ENCODE results near the gene COL4A2.

COL4A2 gene

DNA sequence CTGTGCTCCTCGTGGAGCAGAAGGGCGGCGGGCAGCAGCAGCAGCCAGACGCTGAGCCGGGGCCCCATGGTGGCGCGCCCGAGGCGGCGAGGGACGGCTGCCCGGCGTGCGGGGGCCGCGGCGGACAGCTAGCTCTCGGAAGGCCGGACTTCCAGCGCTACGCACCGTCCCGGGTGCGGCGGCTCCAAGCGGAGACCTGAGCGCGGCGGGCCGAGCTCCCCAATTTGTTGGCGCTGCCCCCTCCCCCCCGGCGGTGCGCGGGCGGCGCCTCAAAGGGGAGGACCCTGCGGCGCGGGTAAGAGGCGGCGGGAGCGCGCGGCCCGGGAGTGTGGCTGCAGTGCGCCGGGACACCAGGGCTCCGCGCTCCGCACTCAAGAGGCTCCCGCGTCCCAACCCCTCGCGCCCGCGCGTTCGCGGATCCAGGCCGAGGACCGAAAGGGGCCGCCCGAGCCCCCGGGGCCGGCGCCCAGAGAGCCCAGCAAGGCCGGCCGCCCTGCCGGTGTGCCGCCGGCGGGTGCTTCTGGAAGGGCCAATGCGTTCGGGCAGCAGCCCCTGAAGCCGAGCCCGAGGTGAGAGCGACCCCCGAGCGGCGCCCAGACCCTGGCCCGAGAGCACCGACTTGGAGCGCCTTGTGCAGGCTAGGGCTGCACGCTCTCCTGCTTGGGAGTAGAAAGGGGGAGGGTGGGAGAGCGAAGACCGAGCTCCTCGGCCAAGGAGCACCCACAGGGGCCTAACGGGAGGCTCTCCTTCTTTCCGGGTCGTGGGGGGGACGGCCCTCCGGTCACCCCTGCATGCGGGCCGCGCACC lies at the start of gene COL4A2, which contains the start of gene COL4A1:
TSS of gene COL4A2 (plus strand) at position 325 of the 807 bp plus-strand sequence. CDS start 620 bp downstream, outside the sequence.
TSS of gene COL4A1 (minus strand) at position 198 of the 807 bp plus-strand sequence. CDS start at position 68, 130 bp downstream.
- H3K9ac ChIP-seq (ENCODE audit: low read depth in 1 of 2, low read length in 2 of 2): peak within 1 kb of the TSS; percentile 60 to 70
- peaks cover 25 to 46% of the 10 kb centered on the region in 2 donors for H3K27me3 ChIP-seq (ENCODE audit: control insufficient read depth in 1 of 2, insufficient read depth in 2 of 2, low read length in 2 of 2)
- peaks cover 10 to 14% of the 10 kb centered on the region in 2 donors for H3K4me1 ChIP-seq (ENCODE audit: control insufficient read depth in 1 of 2, insufficient read depth in 2 of 2, low read length in 2 of 2)
- H3K36me3 ChIP-seq (ENCODE audit: control insufficient read depth in 1 of 2, insufficient read depth in 2 of 2, low read length in 2 of 2): peaks cover 0 to 4% of the 10 kb centered on the region in 2 donors
- no peaks in the 10 kb centered on the region for H3K9me3 ChIP-seq (ENCODE audit: control insufficient read depth in 1 of 2, low read length in 2 of 2)
- H3K27ac ChIP-seq (ENCODE audit: low read depth, low read length): peak within 1 kb of the TSS; percentile 86
- H3K4me3 ChIP-seq (ENCODE audit: low read depth in 1 of 2, low read length in 2 of 2): peak within 1 kb of the TSS; percentile 69 to 76

DNA sequence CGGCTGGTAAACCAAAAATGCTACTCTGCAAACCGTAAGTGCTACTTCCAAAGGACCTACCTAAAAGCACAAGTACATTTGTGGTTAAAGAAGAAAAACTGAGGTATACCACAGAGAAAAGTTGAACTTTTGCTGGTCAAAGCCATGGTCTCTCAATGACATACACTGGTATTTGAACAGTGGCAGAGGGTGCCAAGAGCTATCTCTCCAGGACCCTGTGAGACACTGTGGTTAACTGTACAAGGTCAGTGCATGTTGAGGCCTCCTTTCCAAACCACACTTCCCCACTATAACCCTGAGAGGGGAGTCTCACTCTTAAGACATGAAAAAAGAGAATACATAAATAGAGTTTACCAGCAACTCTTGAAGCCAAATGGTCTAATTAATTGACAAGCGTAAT lies 49.7 kb upstream of the COL4A2 start:
- Histone ChIP-seq H3K4me3 (ENCODE audit: low read depth in 1 of 2, low read length in 2 of 2) (no peak overlapping the region), H3K27me3 (ENCODE audit: control insufficient read depth in 1 of 2, insufficient read depth in 2 of 2, low read length in 2 of 2) (no peaks in the 10 kb centered on the region), H3K27ac (ENCODE audit: low read depth, low read length) (peak overlapping the region; percentile 22), H3K4me1 (ENCODE audit: control insufficient read depth in 1 of 2, insufficient read depth in 2 of 2, low read length in 2 of 2) (peaks cover 11 to 15% of the 10 kb centered on the region in 2 donors), H3K9ac (ENCODE audit: low read depth in 1 of 2, low read length in 2 of 2) (no peak overlapping the region), H3K36me3 (ENCODE audit: control insufficient read depth in 1 of 2, insufficient read depth in 2 of 2, low read length in 2 of 2) (no peaks in the 10 kb centered on the region), H3K9me3 (ENCODE audit: control insufficient read depth in 1 of 2, low read length in 2 of 2) (no peaks in the 10 kb centered on the region)

GRCh38 chr13:110258876-110259631 lies 48.0 kb upstream of the COL4A2 start:
- Histone ChIP-seq H3K27ac (ENCODE audit: low read depth, low read length) (peak overlapping the region; percentile 20), H3K4me1 (ENCODE audit: control insufficient read depth in 1 of 2, insufficient read depth in 2 of 2, low read length in 2 of 2) (peaks cover 19 to 24% of the 10 kb centered on the region in 2 donors), H3K4me3 (ENCODE audit: low read depth in 1 of 2, low read length in 2 of 2) (no peak overlapping the region), H3K9ac (ENCODE audit: low read depth in 1 of 2, low read length in 2 of 2) (no peak overlapping the region), H3K27me3 (ENCODE audit: control insufficient read depth in 1 of 2, insufficient read depth in 2 of 2, low read length in 2 of 2) (no peaks in the 10 kb centered on the region), H3K36me3 (ENCODE audit: control insufficient read depth in 1 of 2, insufficient read depth in 2 of 2, low read length in 2 of 2) (no peaks in the 10 kb centered on the region), H3K9me3 (ENCODE audit: control insufficient read depth in 1 of 2, low read length in 2 of 2) (no peaks in the 10 kb centered on the region)

GRCh38 chr13:110259651-110260050 lies 47.4 kb upstream of the COL4A2 start:
- no peak overlapping the region for H3K27ac ChIP-seq (ENCODE audit: low read depth, low read length)
- no peaks in the 10 kb centered on the region for H3K9me3 ChIP-seq (ENCODE audit: control insufficient read depth in 1 of 2, low read length in 2 of 2)
- no peaks in the 10 kb centered on the region for H3K27me3 ChIP-seq (ENCODE audit: control insufficient read depth in 1 of 2, insufficient read depth in 2 of 2, low read length in 2 of 2)
- H3K4me3 ChIP-seq (ENCODE audit: low read depth in 1 of 2, low read length in 2 of 2): no peak overlapping the region
- H3K36me3 ChIP-seq (ENCODE audit: control insufficient read depth in 1 of 2, insufficient read depth in 2 of 2, low read length in 2 of 2): no peaks in the 10 kb centered on the region
- no peak overlapping the region for H3K9ac ChIP-seq (ENCODE audit: low read depth in 1 of 2, low read length in 2 of 2)
- H3K4me1 ChIP-seq (ENCODE audit: control insufficient read depth in 1 of 2, insufficient read depth in 2 of 2, low read length in 2 of 2): peaks cover 19 to 24% of the 10 kb centered on the region in 2 donors

GRCh38 chr13:110261166-110262081 lies 45.7 kb upstream of the COL4A2 start:
- H3K27ac ChIP-seq (ENCODE audit: low read depth, low read length): peak overlapping the region; percentile 42
- no peaks in the 10 kb centered on the region for H3K27me3 ChIP-seq (ENCODE audit: control insufficient read depth in 1 of 2, insufficient read depth in 2 of 2, low read length in 2 of 2)
- no peak overlapping the region for H3K9ac ChIP-seq (ENCODE audit: low read depth in 1 of 2, low read length in 2 of 2)
- H3K9me3 ChIP-seq (ENCODE audit: control insufficient read depth in 1 of 2, low read length in 2 of 2): no peaks in the 10 kb centered on the region
- H3K36me3 ChIP-seq (ENCODE audit: control insufficient read depth in 1 of 2, insufficient read depth in 2 of 2, low read length in 2 of 2): no peaks in the 10 kb centered on the region
- no peak overlapping the region for H3K4me3 ChIP-seq (ENCODE audit: low read depth in 1 of 2, low read length in 2 of 2)
- H3K4me1 ChIP-seq (ENCODE audit: control insufficient read depth in 1 of 2, insufficient read depth in 2 of 2, low read length in 2 of 2): peaks cover 16 to 21% of the 10 kb centered on the region in 2 donors

GRCh38 chr13:110262082-110262436 lies 45.0 kb upstream of the COL4A2 start:
- H3K4me1 ChIP-seq (ENCODE audit: control insufficient read depth in 1 of 2, insufficient read depth in 2 of 2, low read length in 2 of 2): peaks cover 15 to 19% of the 10 kb centered on the region in 2 donors

GRCh38 chr13:110262508-110263291 lies 44.4 kb upstream of the COL4A2 start:
- Histone ChIP-seq H3K9ac (ENCODE audit: low read depth in 1 of 2, low read length in 2 of 2) (no peak overlapping the region), H3K9me3 (ENCODE audit: control insufficient read depth in 1 of 2, low read length in 2 of 2) (no peaks in the 10 kb centered on the region), H3K36me3 (ENCODE audit: control insufficient read depth in 1 of 2, insufficient read depth in 2 of 2, low read length in 2 of 2) (no peaks in the 10 kb centered on the region), H3K27me3 (ENCODE audit: control insufficient read depth in 1 of 2, insufficient read depth in 2 of 2, low read length in 2 of 2) (no peaks in the 10 kb centered on the region), H3K27ac (ENCODE audit: low read depth, low read length) (no peak overlapping the region), H3K4me1 (ENCODE audit: control insufficient read depth in 1 of 2, insufficient read depth in 2 of 2, low read length in 2 of 2) (peaks cover 15 to 19% of the 10 kb centered on the region in 2 donors), H3K4me3 (ENCODE audit: low read depth in 1 of 2, low read length in 2 of 2) (peak overlapping the region in 1 of 2 donors; percentile 58)

More at GRCh38 chr13:110262082-110262436, 45.0 kb upstream of the COL4A2 start:
- no peak overlapping the region for H3K9ac ChIP-seq (ENCODE audit: low read depth in 1 of 2, low read length in 2 of 2)
- peak overlapping the region; percentile 42 for H3K27ac ChIP-seq (ENCODE audit: low read depth, low read length)
- no peaks in the 10 kb centered on the region for H3K9me3 ChIP-seq (ENCODE audit: control insufficient read depth in 1 of 2, low read length in 2 of 2)
- H3K4me3 ChIP-seq (ENCODE audit: low read depth in 1 of 2, low read length in 2 of 2): peak overlapping the region in 1 of 2 donors; percentile 58
- no peaks in the 10 kb centered on the region for H3K27me3 ChIP-seq (ENCODE audit: control insufficient read depth in 1 of 2, insufficient read depth in 2 of 2, low read length in 2 of 2)
- H3K36me3 ChIP-seq (ENCODE audit: control insufficient read depth in 1 of 2, insufficient read depth in 2 of 2, low read length in 2 of 2): no peaks in the 10 kb centered on the region

DNA sequence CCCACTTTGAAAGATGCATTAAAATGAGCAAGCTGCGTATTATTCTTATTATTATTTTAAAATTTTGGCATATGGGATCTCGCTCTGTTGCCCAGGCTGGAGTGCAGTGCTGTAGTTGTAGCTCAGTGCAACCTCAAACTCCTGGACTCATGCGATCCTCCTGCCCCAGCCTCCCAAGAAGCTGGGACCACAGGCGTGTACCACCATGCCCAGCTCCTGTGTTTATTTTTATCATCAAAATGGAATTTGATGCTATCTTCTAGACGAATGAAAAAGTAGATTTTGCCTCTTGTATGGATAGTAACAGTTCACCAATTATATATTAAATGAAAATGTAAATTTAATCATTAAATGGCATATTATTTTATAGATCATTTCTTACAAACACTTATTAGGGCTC lies 43.7 kb upstream of the COL4A2 start:
- no peak overlapping the region for H3K9ac ChIP-seq (ENCODE audit: low read depth in 1 of 2, low read length in 2 of 2)
- H3K9me3 ChIP-seq (ENCODE audit: control insufficient read depth in 1 of 2, low read length in 2 of 2): no peaks in the 10 kb centered on the region
- H3K4me3 ChIP-seq (ENCODE audit: low read depth in 1 of 2, low read length in 2 of 2): no peak overlapping the region
- H3K27me3 ChIP-seq (ENCODE audit: control insufficient read depth in 1 of 2, insufficient read depth in 2 of 2, low read length in 2 of 2): no peaks in the 10 kb centered on the region
- H3K36me3 ChIP-seq (ENCODE audit: control insufficient read depth in 1 of 2, insufficient read depth in 2 of 2, low read length in 2 of 2): no peaks in the 10 kb centered on the region
- H3K4me1 ChIP-seq (ENCODE audit: control insufficient read depth in 1 of 2, insufficient read depth in 2 of 2, low read length in 2 of 2): peaks cover 15 to 19% of the 10 kb centered on the region in 2 donors
- H3K27ac ChIP-seq (ENCODE audit: low read depth, low read length): no peak overlapping the region

DNA sequence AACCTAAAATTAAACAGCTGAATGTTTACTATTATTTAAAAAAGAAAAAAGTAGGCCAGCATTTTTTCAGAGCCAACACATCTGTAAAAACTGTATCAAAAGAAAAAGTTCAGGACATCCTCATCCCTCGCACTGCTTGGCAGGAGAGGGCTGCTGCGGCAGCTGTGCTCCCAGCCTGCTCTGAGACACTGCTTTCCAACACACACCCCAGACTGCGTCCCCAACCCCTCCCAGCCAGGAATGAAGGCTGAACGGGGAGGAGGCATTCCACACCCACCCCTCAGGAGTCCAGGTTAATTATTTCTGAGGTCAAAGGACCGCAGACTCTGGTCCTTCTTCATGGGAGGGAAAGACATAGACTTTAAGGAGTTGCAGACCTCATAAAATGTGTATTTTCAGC lies 43.2 kb upstream of the COL4A2 start:
- H3K4me1 ChIP-seq (ENCODE audit: control insufficient read depth in 1 of 2, insufficient read depth in 2 of 2, low read length in 2 of 2): peaks cover 15 to 19% of the 10 kb centered on the region in 2 donors
- no peaks in the 10 kb centered on the region for H3K9me3 ChIP-seq (ENCODE audit: control insufficient read depth in 1 of 2, low read length in 2 of 2)
- H3K9ac ChIP-seq (ENCODE audit: low read depth in 1 of 2, low read length in 2 of 2): no peak overlapping the region
- no peak overlapping the region for H3K27ac ChIP-seq (ENCODE audit: low read depth, low read length)
- H3K27me3 ChIP-seq (ENCODE audit: control insufficient read depth in 1 of 2, insufficient read depth in 2 of 2, low read length in 2 of 2): no peaks in the 10 kb centered on the region
- H3K4me3 ChIP-seq (ENCODE audit: low read depth in 1 of 2, low read length in 2 of 2): no peak overlapping the region
- H3K36me3 ChIP-seq (ENCODE audit: control insufficient read depth in 1 of 2, insufficient read depth in 2 of 2, low read length in 2 of 2): no peaks in the 10 kb centered on the region
